ENCODE measurements around the gene USP33. TPM values are rescaled to one million over a fixed set of nuclear protein-coding genes. Genes with fewer than 3 reads are reported as not detected.
"Not testable (repeated sequence)": the region's sequence is repeated elsewhere in the genome, so short reads cannot be mapped to it uniquely, and the experiment has no call there.

Gene USP33
- total RNA-seq, 1 donor from 2014 or later = 58.4 TPM

DNA sequence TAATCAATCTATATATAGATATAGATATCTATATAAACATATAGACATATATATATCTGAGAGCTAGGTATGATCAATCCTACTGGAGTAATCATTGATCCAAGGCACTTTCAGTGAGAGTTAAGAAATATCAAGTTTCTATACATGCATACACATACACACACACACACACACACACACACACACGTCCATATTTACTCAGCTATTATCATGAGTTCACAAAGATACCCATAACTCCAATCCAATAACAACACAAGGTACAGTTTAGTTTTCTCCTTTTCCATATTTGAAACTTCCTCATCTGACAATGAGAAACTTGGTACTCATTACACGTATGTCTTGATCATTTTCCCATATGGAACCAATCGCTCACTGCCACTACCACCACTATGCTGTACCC, 49.9 kb downstream of the USP33 start:
- no peaks in the 10 kb centered on the region for H3K27me3 Mint-ChIP-seq
- POLR2A ChIA-PET = no interaction called here
- H3K36me3 Mint-ChIP-seq (ENCODE audit: low read depth) = peaks cover 60% of the 10 kb centered on the region
- H3K4me3 Mint-ChIP-seq = no peak overlapping the region
- no peak overlapping the region for H3K27ac Mint-ChIP-seq
- no peaks in the 10 kb centered on the region for H3K4me1 Mint-ChIP-seq
- CTCF ChIA-PET = no interaction called here
- no peak for TF ChIP-seq CTCF (IDR thresholded peaks at IDR 0.05)
- ATAC-seq (ENCODE audit: low read depth) (no peak), DNase-seq (no peak)
- intact Hi-C loops (cut with micrococcal nuclease) = no loop called here
- no peaks in the 10 kb centered on the region for H3K9me3 Mint-ChIP-seq

GRCh38 chr1:77706321-77706720, 53.3 kb downstream of the USP33 start:
- peaks cover 34% of the 10 kb centered on the region for H3K36me3 Mint-ChIP-seq (ENCODE audit: low read depth)
- no peak overlapping the region for H3K4me3 Mint-ChIP-seq
- TF ChIP-seq CTCF (IDR thresholded peaks at IDR 0.05) = no peak
- H3K27me3 Mint-ChIP-seq = no peaks in the 10 kb centered on the region
- no peaks in the 10 kb centered on the region for H3K9me3 Mint-ChIP-seq
- ATAC-seq (ENCODE audit: low read depth) = no peak
- ChIA-PET POLR2A (no interaction called here), CTCF (no interaction called here)
- H3K4me1 Mint-ChIP-seq = no peaks in the 10 kb centered on the region
- H3K27ac Mint-ChIP-seq = no peak overlapping the region
- no peak for DNase-seq
- intact Hi-C loops (cut with micrococcal nuclease) = no loop called here

DNA sequence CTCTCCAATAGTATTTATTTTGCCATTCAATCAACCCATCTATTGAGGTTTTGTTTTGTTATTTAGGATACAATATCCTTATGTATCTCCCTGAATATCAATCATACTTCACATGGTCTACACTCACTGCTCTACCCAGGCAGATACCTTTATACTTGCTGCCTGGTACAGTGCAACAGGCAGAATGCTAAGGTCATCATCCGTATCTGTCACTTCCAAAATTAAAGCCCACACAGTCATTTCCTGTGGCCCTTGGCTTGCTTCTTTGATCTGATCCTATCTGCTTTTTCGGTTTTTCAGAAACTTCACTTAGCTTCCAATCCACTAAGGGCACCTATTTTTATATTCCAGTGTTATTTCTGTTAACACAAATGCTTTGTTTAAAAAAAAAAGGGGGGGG, 54.9 kb downstream of the USP33 start:
- intact Hi-C loops (cut with micrococcal nuclease) = loop anchor here (5.0 kb wide), 1 partner anchor 33 kb away; no protein-coding TSS in a partner anchor
- no peaks in the 10 kb centered on the region for H3K4me1 Mint-ChIP-seq
- no peak for DNase-seq
- no peak overlapping the region for H3K27ac Mint-ChIP-seq
- no peak for TF ChIP-seq CTCF (IDR thresholded peaks at IDR 0.05)
- no peak overlapping the region for H3K4me3 Mint-ChIP-seq
- POLR2A ChIA-PET = interaction anchor here (0.7 kb wide), 1 partner anchor 40 kb away, joined by 3 read pairs; no protein-coding TSS in a partner anchor
- H3K36me3 Mint-ChIP-seq (ENCODE audit: low read depth) = peaks cover 25% of the 10 kb centered on the region
- no peaks in the 10 kb centered on the region for H3K27me3 Mint-ChIP-seq
- CTCF ChIA-PET = no interaction called here
- no peaks in the 10 kb centered on the region for H3K9me3 Mint-ChIP-seq
- ATAC-seq (ENCODE audit: low read depth) = no peak

- H3K9me3 Mint-ChIP-seq; ATAC-seq (ENCODE audit: low read depth); H3K4me3 Mint-ChIP-seq; DNase-seq; H3K27me3 Mint-ChIP-seq; POLR2A ChIA-PET; H3K4me1 Mint-ChIP-seq; H3K27ac Mint-ChIP-seq; CTCF ChIA-PET: not testable (repeated sequence)
- intact Hi-C loops (cut with micrococcal nuclease) = loop anchor here (5.0 kb wide), 1 partner anchor 38 kb away; no protein-coding TSS in a partner anchor
- peaks cover 23% of the 10 kb centered on the region for H3K36me3 Mint-ChIP-seq (ENCODE audit: low read depth)
Observed at GRCh38 chr1:77699673-77700072, 60.0 kb downstream of the USP33 start.

GRCh38 chr1:77697441-77697840, 62.2 kb downstream of the USP33 start:
- TF ChIP-seq CTCF (IDR thresholded peaks at IDR 0.05) = no peak
- CTCF ChIA-PET = interaction anchor here (1.7 kb wide), 1 partner anchor 12 kb away, joined by 4 read pairs; no protein-coding TSS in a partner anchor
- intact Hi-C loops (cut with micrococcal nuclease) = no loop called here
- POLR2A ChIA-PET = interaction anchor here (0.8 to 0.9 kb wide), 2 partner anchors 14 to 54 kb away, joined by 3 to 5 read pairs; no protein-coding TSS in a partner anchor
- Mint-ChIP-seq H3K9me3 (no peaks in the 10 kb centered on the region), H3K36me3 (ENCODE audit: low read depth) (peaks cover 35% of the 10 kb centered on the region), H3K4me3 (no peak overlapping the region), H3K27ac (no peak overlapping the region), H3K27me3 (no peaks in the 10 kb centered on the region), H3K4me1 (no peaks in the 10 kb centered on the region)
- DNase-seq = no peak
- no peak for ATAC-seq (ENCODE audit: low read depth)

GRCh38 chr1:77688939-77689338, 70.7 kb downstream of the USP33 start:
- Mint-ChIP-seq H3K9me3 (no peaks in the 10 kb centered on the region), H3K4me1 (peaks cover 7% of the 10 kb centered on the region), H3K36me3 (ENCODE audit: low read depth) (peaks cover 13% of the 10 kb centered on the region), H3K27me3 (no peaks in the 10 kb centered on the region), H3K27ac (no peak overlapping the region), H3K4me3 (no peak overlapping the region)
- no peak for TF ChIP-seq CTCF (IDR thresholded peaks at IDR 0.05)
- ATAC-seq (ENCODE audit: low read depth) (no peak), DNase-seq (no peak)
- ChIA-PET CTCF (no interaction called here), POLR2A (interaction anchor here (0.5 to 0.9 kb wide), 2 partner anchors 29 to 291 kb away, joined by 3 to 8 read pairs; partner anchors contain the start of gene FUBP1)
- intact Hi-C loops (cut with micrococcal nuclease) = loop anchor here (10.0 kb wide), 1 partner anchor 1614 kb away; the partner anchor contains the start of gene ST6GALNAC3

Data from activated B cell treated with CpG ODN at 0.5 μM for 24 hours (primary cell).